ENCODE results near the gene TMBIM4. TPM values are rescaled to one million over a fixed set of nuclear protein-coding genes. Genes with fewer than 3 reads are reported as not detected.

The TMBIM4 gene
- total and polyA plus RNA-seq, 10 of the 15 experiments (the other 5 are each of a cell fraction or from before 2014, with no cell fraction given): 38.8 to 341 (median 82.8) TPM

GRCh38 chr12:66152732-66153131 lies 17.1 kb downstream of the TMBIM4 start:
- H3K79me2 ChIP-seq (ENCODE audit: control insufficient read depth, insufficient read depth, low read length): no peaks in the 10 kb centered on the region
- ATAC-seq (no peak), FAIRE-seq (no peak), DNase-seq (ENCODE audit: low read depth, low spot score) (no peak)
- peaks cover 0 to 6% of the 10 kb centered on the region in 2 experiments; a peak in 1 of 4 replicates for H3K36me3 ChIP-seq (ENCODE audit: control insufficient read depth in 2 of 2, insufficient read depth in 2 of 2, low read length in 1 of 2)
- SMC1A ChIA-PET (ENCODE audit: uncharacterized antibody, unreplicated experiment): interaction anchor here (0.9 to 1.2 kb wide), 2 partner anchors 9 to 20 kb away, joined by 3 read pairs; no protein-coding TSS in a partner anchor
- H3K4me2 ChIP-seq (ENCODE audit: control insufficient read depth, insufficient read depth): no peak overlapping the region
- no TSS peak for BruUV-seq (replicated peaks)
- no peak for TF ChIP-seq IRF4 (IDR thresholded peaks at IDR 0.05; ENCODE audit: low read depth, low read length)
- H3K9ac ChIP-seq (ENCODE audit: control insufficient read depth, insufficient read depth, low read length): no peak overlapping the region
- in situ Hi-C loops (cut with MboI) (no loop called here), intact Hi-C loops (cut with micrococcal nuclease; ENCODE audit: unreplicated experiment) (no loop called here)
- WGBS (ENCODE audit: insufficient coverage, insufficient replicate concordance, low lambda C conversion rate, missing lambda C conversion rate): 100% methylated on average over 1 of the region's 1 CpG
- no peak overlapping the region for H2AFZ ChIP-seq (ENCODE audit: control insufficient read depth, low read depth, low read length)
- no peak overlapping the region for H3K27ac ChIP-seq (ENCODE audit: control insufficient read depth, insufficient read depth)
- RAD21 ChIA-PET (ENCODE audit: unreplicated experiment): no interaction called here
- H4K20me1 ChIP-seq (ENCODE audit: control insufficient read depth, insufficient read depth): no peaks in the 10 kb centered on the region
- no peaks in the 10 kb centered on the region for H3K9me3 ChIP-seq (replicated peaks; ENCODE audit: control insufficient read depth, insufficient read depth, low read length)
- H3K27me3 ChIP-seq (replicated peaks in 1 of 2; ENCODE audit: control insufficient read depth in 2 of 2, insufficient read depth in 2 of 2, low read length in 1 of 2): no peaks in the 10 kb centered on the region
- POLR2A ChIA-PET: no interaction called here
- H3K4me3 ChIP-seq: no peak overlapping the region
- H3K4me1 ChIP-seq (ENCODE audit: control insufficient read depth, insufficient read depth, low read length): no peaks in the 10 kb centered on the region
- CTCF ChIA-PET: interaction anchor here (0.6 kb wide), 1 partner anchor 410 kb away, joined by 4 read pairs; no protein-coding TSS in a partner anchor

- no peak for DNase-seq (ENCODE audit: low read depth, low spot score)
- Histone ChIP-seq H2AFZ (ENCODE audit: control insufficient read depth, low read depth, low read length) (no peak overlapping the region), H3K27ac (ENCODE audit: control insufficient read depth, insufficient read depth) (no peak overlapping the region), H4K20me1 (ENCODE audit: control insufficient read depth, insufficient read depth) (no peaks in the 10 kb centered on the region), H3K79me2 (ENCODE audit: control insufficient read depth, insufficient read depth, low read length) (no peaks in the 10 kb centered on the region), H3K4me2 (ENCODE audit: control insufficient read depth, insufficient read depth) (no peak overlapping the region), H3K4me3 (no peak overlapping the region), H3K36me3 (ENCODE audit: control insufficient read depth in 2 of 2, insufficient read depth in 2 of 2, low read length in 1 of 2) (peaks cover 0 to 10% of the 10 kb centered on the region in 2 experiments; a peak in 1 of 4 replicates), H3K4me1 (ENCODE audit: control insufficient read depth, insufficient read depth, low read length) (no peaks in the 10 kb centered on the region), H3K27me3 (replicated peaks in 1 of 2; ENCODE audit: control insufficient read depth in 2 of 2, insufficient read depth in 2 of 2, low read length in 1 of 2) (no peaks in the 10 kb centered on the region), H3K9me3 (replicated peaks; ENCODE audit: control insufficient read depth, insufficient read depth, low read length) (no peaks in the 10 kb centered on the region), H3K9ac (ENCODE audit: control insufficient read depth, insufficient read depth, low read length) (no peak overlapping the region)
- FAIRE-seq: no peak
- RAD21 ChIA-PET (ENCODE audit: unreplicated experiment): no interaction called here
- POLR2A ChIA-PET: no interaction called here
- ATAC-seq: no peak; the same call in 2 of the 3 replicates
- BruUV-seq (replicated peaks): no TSS peak
- intact Hi-C loops (cut with micrococcal nuclease; ENCODE audit: unreplicated experiment): loop anchor here (5.0 kb wide), 1 partner anchor 82 kb away; no protein-coding TSS in a partner anchor
- in situ Hi-C loops (cut with MboI): no loop called here
- CTCF ChIA-PET: no interaction called here
- 62% methylated on average over 5 of the region's 5 CpGs for WGBS (ENCODE audit: insufficient coverage, insufficient replicate concordance, low lambda C conversion rate, missing lambda C conversion rate)
- peak in 2 of 3 experiments; percentile 14 to 26; a peak in 2 of 6 replicates for TF ChIP-seq CTCF (IDR thresholded peaks at IDR 0.05 in 2 of 3, conservative IDR thresholded peaks at IDR 0.05 in 1 of 3; ENCODE audit: control insufficient read depth in 2 of 3, extremely low read depth in 1 of 3, insufficient read depth in 1 of 3, low read depth in 3 of 3, low read length in 3 of 3)
- TF ChIP-seq ELK1 (IDR thresholded peaks at IDR 0.05; ENCODE audit: low read depth, low read length): no peak
- SMC1A ChIA-PET (ENCODE audit: uncharacterized antibody, unreplicated experiment): interaction anchor here (1.3 to 2.6 kb wide), 2 partner anchors 12 to 19 kb away, joined by 3 to 10 read pairs; partner anchors contain the start of gene TMBIM4
These were observed 19.9 kb downstream of the TMBIM4 start for GRCh38 chr12:66149702-66150398.

All from GM12878 (cell line).